OCI-LY3 (cell line): ENCODE data around the gene ADD2.

Source experiments
- EZH2phosphoT487 ChIP-seq: fragments of 200-600 bp; shearing (Covaris generic); IDR thresholded peaks from 2 replicates; pipeline ENCODE4 v1.6.1; 2018; ENCODE audit warnings: antibody characterized with exemption, mixed run types, low read depth
- TF ChIP-seq, protein P1 (sequence below): fragments of 200-600, 300-600 bp; sonication (generic); IDR thresholded peaks from 2 replicates; pipeline ENCODE4 v1.5.1; 2014; ENCODE audit warnings: antibody characterized with exemption, low read length, low read depth

- TF ChIP-seq, protein P1, sequence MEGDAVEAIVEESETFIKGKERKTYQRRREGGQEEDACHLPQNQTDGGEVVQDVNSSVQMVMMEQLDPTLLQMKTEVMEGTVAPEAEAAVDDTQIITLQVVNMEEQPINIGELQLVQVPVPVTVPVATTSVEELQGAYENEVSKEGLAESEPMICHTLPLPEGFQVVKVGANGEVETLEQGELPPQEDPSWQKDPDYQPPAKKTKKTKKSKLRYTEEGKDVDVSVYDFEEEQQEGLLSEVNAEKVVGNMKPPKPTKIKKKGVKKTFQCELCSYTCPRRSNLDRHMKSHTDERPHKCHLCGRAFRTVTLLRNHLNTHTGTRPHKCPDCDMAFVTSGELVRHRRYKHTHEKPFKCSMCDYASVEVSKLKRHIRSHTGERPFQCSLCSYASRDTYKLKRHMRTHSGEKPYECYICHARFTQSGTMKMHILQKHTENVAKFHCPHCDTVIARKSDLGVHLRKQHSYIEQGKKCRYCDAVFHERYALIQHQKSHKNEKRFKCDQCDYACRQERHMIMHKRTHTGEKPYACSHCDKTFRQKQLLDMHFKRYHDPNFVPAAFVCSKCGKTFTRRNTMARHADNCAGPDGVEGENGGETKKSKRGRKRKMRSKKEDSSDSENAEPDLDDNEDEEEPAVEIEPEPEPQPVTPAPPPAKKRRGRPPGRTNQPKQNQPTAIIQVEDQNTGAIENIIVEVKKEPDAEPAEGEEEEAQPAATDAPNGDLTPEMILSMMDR = no peak
- TF ChIP-seq EZH2phosphoT487 = no peak
Measured at GRCh38 chr2:70744397-70744796, 23.6 kb downstream of the ADD2 start.
